Mucosa of rectum (tissue), 2 donors: Measurements from ENCODE around the gene TPM3.
A peak's percentile ranks its signal among the peaks of the same experiment; 100 is the strongest.
"Not testable (repeated sequence)": the region's sequence is repeated elsewhere in the genome, so short reads cannot be mapped to it uniquely, and the experiment has no call there.

ENCODE experiments used
- H3K27ac ChIP-seq, 2 donors: one replicate each; pipeline ENCODE4 v1.7.0; 2013; ENCODE audit warnings: inconsistent platforms in 2 of 2, low read depth in 2 of 2, low read length in 2 of 2
- H3K27me3 ChIP-seq, 2 donors: one replicate each; pipeline ENCODE4 v1.7.0; 2013; ENCODE audit warnings: low read length in 2 of 2; ENCODE audit not compliant: control insufficient read depth in 2 of 2, insufficient read depth in 2 of 2
- H3K36me3 ChIP-seq, 2 donors: one replicate each; pipeline ENCODE4 v1.7.0; 2013; ENCODE audit warnings: low read length in 2 of 2; ENCODE audit not compliant: control insufficient read depth in 2 of 2, insufficient read depth in 2 of 2
- H3K4me1 ChIP-seq, 2 donors: one replicate each; pipeline ENCODE4 v1.7.0; 2013; ENCODE audit warnings: low read length in 2 of 2, mild to moderate bottlenecking in 1 of 2; ENCODE audit not compliant: control insufficient read depth in 2 of 2, insufficient read depth in 2 of 2
- H3K4me3 ChIP-seq, 2 donors: one replicate each; pipeline ENCODE4 v1.7.0; 2013; ENCODE audit warnings: low read length in 2 of 2
- H3K9ac ChIP-seq, 2 donors: one replicate each; pipeline ENCODE4 v1.7.0; 2013; ENCODE audit warnings: low read length in 2 of 2, low read depth in 1 of 2, mild to moderate bottlenecking in 1 of 2
- H3K9me3 ChIP-seq, 2 donors: one replicate each; pipeline ENCODE4 v1.7.0; 2013; ENCODE audit warnings: low read length in 2 of 2; ENCODE audit not compliant: control insufficient read depth in 2 of 2
- donor health status: healthy.
- donor health status: Normal muscosa, but diverticular disease.

Gene TPM3

DNA sequence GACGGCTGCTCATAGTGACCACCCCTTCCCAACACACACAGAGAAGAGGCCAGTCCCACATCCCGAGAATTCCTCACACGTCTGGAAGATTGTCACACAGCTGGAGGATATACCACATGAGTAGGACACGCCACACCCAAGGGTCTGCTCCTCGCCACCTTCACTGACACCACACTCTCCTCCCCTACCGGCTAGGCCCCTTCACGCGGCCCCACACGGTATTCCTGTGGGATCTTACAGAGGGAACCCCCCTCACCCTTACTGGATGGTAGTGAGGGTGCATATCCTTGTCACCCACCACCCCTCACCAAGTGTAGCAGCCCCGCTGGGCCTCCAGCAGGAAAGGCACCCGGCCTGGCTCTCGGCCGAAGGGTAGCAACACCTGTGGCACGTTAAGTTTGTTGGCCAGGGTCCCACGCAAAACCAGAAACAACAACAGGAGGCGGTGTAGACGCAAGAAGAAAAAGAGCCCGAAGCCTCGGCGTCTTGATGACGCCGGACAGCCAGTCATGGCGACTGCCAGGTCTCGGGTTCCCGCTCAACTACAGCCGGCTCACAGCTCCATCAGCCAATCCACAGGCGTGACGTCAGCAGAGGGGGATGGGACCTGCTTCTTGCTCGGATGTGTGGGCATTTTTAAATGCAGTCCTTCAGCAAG, 37.2 kb downstream of the TPM3 start, which contains the start of gene NUP210L:
Gene NUP210L (minus strand): TSS at position 540 of the 658 bp plus-strand sequence.
- Histone ChIP-seq H3K36me3 (peaks cover 18 to 36% of the 10 kb centered on the region in 2 donors), H3K9me3 (no peaks in the 10 kb centered on the region), H3K4me3 (peak within 1 kb of the TSS in 1 of 2 donors; percentile 7), H3K9ac (no peak within 1 kb of the TSS), H3K27ac (peak within 1 kb of the TSS; percentile 3 to 63), H3K27me3 (no peaks in the 10 kb centered on the region), H3K4me1 (peaks cover 4 to 7% of the 10 kb centered on the region in 2 donors)

DNA sequence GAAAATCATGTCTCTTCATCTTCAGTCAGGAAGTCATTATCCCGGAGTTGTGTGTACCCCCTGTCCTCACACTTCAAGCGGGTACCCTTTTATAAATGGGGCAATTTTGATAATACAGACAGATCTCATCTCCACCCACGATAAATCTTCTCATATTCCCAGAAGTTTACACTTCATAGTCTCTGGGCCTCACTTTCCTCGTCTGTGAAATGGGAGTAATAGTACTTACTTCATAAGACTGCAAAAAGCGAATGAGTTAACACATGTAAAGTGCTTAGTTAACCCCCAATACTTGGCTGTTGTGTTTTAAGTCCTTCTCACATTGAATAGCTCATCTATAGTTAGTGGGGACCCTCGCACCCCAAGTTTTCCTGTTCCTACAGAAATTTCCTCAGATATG, 37.8 kb downstream of the TPM3 start:
- no peak overlapping the region for H3K27ac ChIP-seq
- no peaks in the 10 kb centered on the region for H3K27me3 ChIP-seq
- no peak overlapping the region for H3K9ac ChIP-seq
- H3K9me3 ChIP-seq: no peaks in the 10 kb centered on the region
- H3K4me1 ChIP-seq: peaks cover 4 to 7% of the 10 kb centered on the region in 2 donors
- peaks cover 12 to 30% of the 10 kb centered on the region in 2 donors for H3K36me3 ChIP-seq
- no peak overlapping the region for H3K4me3 ChIP-seq

DNA sequence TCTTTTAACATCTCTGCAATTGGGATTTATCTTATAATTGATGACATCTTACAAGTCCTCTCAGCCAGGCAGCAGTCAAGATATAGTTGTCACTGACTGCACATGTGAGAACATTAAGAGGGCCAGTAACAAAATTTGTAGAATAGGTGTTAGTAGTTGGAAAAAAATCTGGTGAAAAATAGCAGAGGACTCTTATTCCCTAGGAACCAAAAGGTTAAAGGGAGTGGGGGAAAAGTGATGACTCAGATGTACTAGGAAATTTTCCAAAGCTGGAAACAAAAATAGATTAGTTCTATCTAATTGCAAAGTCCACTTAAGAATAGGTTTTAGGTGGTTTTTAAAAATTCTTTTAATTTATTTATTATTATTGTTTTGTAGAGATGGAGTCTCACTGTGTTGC, 40.6 kb downstream of the TPM3 start:
- H3K27ac ChIP-seq: no peak overlapping the region
- no peaks in the 10 kb centered on the region for H3K9me3 ChIP-seq
- H3K4me1 ChIP-seq: peaks cover 0 to 7% of the 10 kb centered on the region in 2 donors
- H3K4me3 ChIP-seq: no peak overlapping the region
- no peaks in the 10 kb centered on the region for H3K27me3 ChIP-seq
- no peak overlapping the region for H3K9ac ChIP-seq
- H3K36me3 ChIP-seq: peaks cover 0 to 10% of the 10 kb centered on the region in 2 donors

DNA sequence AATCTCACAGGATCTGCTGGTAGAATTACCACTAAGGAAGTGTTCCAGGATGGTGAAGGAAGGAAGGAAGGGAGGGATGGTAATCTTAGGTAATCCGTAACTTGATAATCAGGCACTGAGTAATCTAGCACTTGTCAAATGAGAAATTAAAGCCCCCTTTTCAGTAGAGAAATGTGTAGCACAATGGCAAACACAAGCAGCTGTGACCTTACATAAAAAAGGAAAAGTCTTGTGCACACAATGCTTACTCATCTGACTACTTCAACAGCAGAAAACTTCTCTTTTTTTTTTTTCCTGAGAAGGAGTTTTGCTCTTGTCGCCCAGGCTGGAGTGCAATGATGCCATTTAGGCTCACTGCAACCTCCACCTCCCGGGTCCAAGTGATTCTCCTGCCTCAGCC, 43.1 kb downstream of the TPM3 start:
- Histone ChIP-seq H3K4me1 (no peaks in the 10 kb centered on the region), H3K9me3 (no peaks in the 10 kb centered on the region), H3K27ac (no peak overlapping the region), H3K36me3 (no peaks in the 10 kb centered on the region), H3K27me3 (no peaks in the 10 kb centered on the region), H3K9ac (no peak overlapping the region), H3K4me3 (no peak overlapping the region)

DNA sequence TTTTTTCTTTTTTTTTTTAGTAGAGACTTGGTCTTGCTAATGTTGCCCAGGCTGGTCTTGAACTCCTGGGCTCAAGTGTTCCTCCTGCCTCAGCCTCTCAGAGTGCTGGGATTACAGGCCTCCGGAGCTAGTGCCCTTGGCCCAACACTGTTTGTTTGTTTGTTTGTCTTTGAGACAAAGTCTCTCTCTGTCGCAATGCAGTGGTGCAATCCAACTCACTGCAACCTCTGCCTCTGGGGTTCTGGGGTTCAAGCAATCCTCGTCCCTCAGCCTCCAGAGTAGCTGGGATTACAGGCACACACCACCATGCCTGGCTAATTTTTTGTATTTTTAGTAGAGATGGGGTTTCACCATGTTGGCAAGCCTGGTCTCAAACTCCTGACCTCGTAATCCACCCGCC, 44.4 kb downstream of the TPM3 start:
- not testable (repeated sequence) for H3K4me3 ChIP-seq, H3K27me3 ChIP-seq, H3K9ac ChIP-seq, H3K36me3 ChIP-seq, H3K27ac ChIP-seq, H3K4me1 ChIP-seq, H3K9me3 ChIP-seq

DNA sequence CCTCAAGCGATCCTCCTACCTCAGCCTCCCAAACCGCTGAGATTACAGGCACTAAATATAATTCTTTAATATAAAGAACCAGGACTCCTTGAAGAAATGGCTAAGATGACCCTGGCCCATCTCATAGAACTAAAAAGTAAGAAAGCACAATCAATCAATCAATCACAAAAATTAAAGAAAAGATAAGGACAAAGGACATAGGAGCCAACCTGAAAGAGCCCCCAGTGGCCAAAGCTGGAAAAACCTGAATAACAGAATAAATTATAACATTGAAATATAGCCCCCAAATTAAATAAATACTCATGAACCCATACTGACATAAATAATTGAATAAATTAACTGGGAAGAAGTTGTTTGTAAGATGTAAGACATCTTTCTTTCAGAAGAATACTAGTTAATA, 45.9 kb downstream of the TPM3 start:
- H3K36me3 ChIP-seq: no peaks in the 10 kb centered on the region
- no peak overlapping the region for H3K4me3 ChIP-seq
- no peak overlapping the region for H3K9ac ChIP-seq
- no peaks in the 10 kb centered on the region for H3K27me3 ChIP-seq
- H3K9me3 ChIP-seq: no peaks in the 10 kb centered on the region
- no peaks in the 10 kb centered on the region for H3K4me1 ChIP-seq
- H3K27ac ChIP-seq: no peak overlapping the region

DNA sequence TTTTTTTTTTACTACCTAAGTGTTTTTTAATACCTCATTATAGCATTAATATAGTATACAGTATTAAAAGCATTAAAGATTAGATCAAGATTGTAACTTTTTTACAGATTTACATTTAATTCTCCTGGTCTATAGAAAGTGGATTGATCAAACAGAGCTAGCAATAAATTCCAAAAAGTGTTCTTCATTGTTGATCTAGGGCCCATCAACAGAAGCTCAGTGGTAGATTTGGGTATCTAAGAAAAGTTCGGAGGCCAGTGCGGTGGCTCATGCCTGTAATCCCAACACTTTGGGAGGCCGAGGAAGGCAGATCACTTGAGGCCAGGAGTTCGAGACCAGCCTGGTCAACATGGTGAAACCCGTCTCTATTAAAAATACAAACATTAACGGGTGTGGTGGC, 49.5 kb downstream of the TPM3 start:
- Histone ChIP-seq H3K36me3 (no peaks in the 10 kb centered on the region), H3K4me1 (no peaks in the 10 kb centered on the region), H3K27ac (no peak overlapping the region), H3K9me3 (no peaks in the 10 kb centered on the region), H3K9ac (no peak overlapping the region), H3K4me3 (no peak overlapping the region), H3K27me3 (no peaks in the 10 kb centered on the region)

DNA sequence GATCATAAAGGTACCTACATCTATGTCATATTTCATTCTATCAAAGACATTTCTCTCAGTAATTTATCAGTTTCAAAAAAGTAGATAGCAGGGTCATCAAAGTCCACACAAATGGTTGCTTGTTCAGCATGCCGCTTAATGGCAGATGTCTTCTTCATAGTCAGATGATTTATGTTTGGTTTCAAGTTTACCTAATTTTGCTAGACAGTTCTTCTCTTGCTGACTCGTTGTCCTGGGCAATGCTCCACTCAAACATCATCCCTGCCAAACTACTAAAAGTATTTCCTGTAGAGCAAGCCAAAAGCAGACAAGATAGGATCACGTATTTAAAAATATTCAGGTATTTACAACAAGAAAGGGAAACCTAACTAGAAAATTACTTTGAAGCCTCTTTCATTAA, 50.7 kb downstream of the TPM3 start:
- H3K36me3 ChIP-seq: no peaks in the 10 kb centered on the region
- H3K27ac ChIP-seq: no peak overlapping the region
- H3K9ac ChIP-seq: no peak overlapping the region
- no peak overlapping the region for H3K4me3 ChIP-seq
- no peaks in the 10 kb centered on the region for H3K9me3 ChIP-seq
- no peaks in the 10 kb centered on the region for H3K4me1 ChIP-seq
- no peaks in the 10 kb centered on the region for H3K27me3 ChIP-seq

DNA sequence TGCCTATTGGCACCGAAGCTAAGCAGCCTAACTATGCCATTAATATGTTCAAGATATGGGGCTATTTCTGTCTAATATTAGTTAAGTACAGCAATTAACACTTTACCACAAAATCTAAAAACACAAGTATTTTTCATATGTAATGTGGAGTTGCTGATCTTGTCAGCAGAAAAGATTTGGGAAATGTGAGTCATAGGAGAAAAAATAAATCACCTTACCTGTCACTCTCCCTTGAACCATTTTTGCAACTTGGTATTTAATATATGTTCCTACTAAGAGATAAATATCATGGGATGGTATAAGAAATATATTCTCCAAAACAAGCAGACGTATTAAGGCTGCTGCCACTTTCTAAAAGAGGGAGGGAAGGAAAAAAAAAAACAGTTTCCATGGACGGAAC, 54.0 kb downstream of the TPM3 start:
- Histone ChIP-seq H3K4me3 (no peak overlapping the region), H3K4me1 (no peaks in the 10 kb centered on the region), H3K27me3 (no peaks in the 10 kb centered on the region), H3K36me3 (no peaks in the 10 kb centered on the region), H3K27ac (no peak overlapping the region), H3K9ac (no peak overlapping the region), H3K9me3 (no peaks in the 10 kb centered on the region)

DNA sequence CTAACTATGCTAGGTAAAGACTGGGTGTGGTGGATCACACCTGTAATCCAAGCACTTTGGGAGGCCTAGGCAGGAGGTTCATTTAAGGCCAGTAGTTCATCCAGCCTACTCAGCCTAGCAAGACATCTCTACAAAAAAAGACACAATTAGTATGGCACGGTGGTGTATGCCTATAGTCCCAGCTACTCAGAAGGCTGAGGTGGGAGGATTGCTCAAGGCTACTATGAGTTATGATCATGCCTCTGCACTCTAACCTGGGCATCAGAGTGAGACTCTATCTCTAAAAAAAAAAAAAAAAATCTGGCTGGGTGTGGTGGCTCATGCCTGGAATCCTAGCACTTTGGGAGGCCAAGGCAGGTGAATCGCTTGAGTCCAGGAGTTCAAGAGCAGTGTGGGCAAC, 58.6 kb downstream of the TPM3 start:
- Histone ChIP-seq H3K9me3 (no peaks in the 10 kb centered on the region), H3K27me3 (no peaks in the 10 kb centered on the region), H3K27ac (no peak overlapping the region), H3K36me3 (no peaks in the 10 kb centered on the region), H3K4me1 (no peaks in the 10 kb centered on the region), H3K4me3 (no peak overlapping the region), H3K9ac (no peak overlapping the region)
